ENCODE data around the gene PNPLA7. TPM values are rescaled to one million over a fixed set of nuclear protein-coding genes. Genes with fewer than 3 reads are reported as not detected.
A peak's percentile ranks its signal among the peaks of the same experiment; 100 is the strongest.

PNPLA7 gene
- polyA plus RNA-seq, 1 of the 3 experiments (the other 2 are of a cell fraction): 0.99 TPM

DNA sequence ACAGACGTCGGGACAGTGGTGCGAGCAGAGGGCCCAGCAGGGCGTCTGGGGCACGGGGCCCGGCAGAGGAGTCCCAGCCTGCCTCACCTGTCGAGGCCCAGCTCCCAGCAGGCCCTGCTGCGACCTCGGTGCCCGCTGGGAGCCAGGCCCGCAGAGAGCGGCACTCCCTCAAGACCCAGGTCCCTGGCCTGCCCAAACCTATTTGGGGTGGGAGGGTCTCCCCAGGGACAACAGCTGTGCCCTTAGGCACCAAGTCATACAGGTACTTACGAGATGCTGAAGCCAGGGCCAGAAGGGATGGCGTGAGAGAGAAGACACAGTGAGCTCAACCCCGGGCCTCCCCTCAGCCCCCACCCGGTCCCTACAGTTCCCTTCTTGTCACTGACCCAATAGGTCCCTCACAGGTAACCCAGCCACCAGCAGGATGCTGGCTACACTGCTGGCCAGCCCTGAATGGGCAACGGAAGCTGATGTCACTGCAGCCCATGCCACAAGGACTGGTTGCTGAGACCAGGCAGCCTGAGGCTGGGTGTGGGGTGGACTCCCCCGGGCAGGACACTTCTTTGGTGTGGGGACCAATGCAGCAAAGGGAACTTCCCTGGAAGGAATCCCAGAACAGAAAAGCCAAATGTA, 94.7 kb downstream of the PNPLA7 start:
- CTCF ChIA-PET: interaction anchor here (1.1 to 5.7 kb wide), 4 partner anchors 11 to 154 kb away, joined by 3 to 53 read pairs (median 8); partner anchors contain the start of genes ENTPD8, EXD3, NOXA1 and NRARP
- H3K4me2 ChIP-seq: no peak overlapping the region

DNA sequence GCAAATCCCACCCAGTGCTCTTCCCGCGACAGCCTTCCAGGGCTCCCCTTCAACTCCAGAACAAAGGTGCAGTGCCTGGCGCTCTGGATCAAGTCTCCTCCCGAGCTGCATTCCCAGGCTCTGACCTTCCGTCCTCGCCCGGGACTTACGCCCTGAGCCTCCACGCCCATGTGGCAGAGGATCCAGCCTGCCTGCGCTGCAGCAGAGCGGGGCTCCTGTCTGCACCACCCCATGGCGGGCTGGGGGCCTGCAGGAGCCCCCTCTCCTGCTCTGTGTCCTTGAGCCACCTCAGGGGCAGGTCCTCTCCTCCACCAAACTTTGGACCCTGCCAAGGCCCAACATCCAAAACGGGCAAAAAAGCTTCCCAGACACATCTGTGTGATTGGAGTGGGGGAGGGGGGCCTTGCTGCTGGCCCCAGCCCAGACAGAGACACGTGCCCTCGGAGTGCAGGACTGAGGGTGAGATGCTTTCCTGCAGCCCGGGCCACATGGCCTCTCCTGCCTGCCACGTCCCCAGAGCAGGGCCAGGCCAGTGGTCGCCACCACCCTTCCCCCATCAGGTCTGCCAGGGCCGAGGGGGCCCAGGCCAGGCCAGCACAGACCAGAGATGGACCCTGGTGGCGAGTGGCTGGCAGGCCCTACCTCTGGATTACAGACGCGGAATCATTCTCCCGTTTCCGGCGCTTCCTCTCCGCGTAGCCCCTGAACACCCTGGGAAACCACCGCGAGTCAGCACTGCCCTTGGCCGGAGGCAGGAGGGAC, 95.4 kb downstream of the PNPLA7 start:
- H3K9ac ChIP-seq: no peak overlapping the region
- H3K4me3 ChIP-seq (ENCODE audit: low read depth in 2 of 2, low read length in 1 of 2): no peak overlapping the region
- ChIA-PET CTCF (interaction anchor here (1.1 to 5.7 kb wide), 4 partner anchors 10 to 153 kb away, joined by 3 to 53 read pairs (median 8); partner anchors contain the start of genes ENTPD8, EXD3, NOXA1 and NRARP), POLR2A (no interaction called here)
- DNase-seq: peak; percentile 75
- H3K9me2 ChIP-seq: no peaks in the 10 kb centered on the region
- no peak overlapping the region for H2AFZ ChIP-seq (ENCODE audit: low read depth)
- H3K4me1 ChIP-seq (ENCODE audit: control insufficient read depth in 1 of 2, insufficient read depth in 2 of 2, low read depth in 1 of 2, low read length in 1 of 2): peaks cover 18 to 50% of the 10 kb centered on the region in 2 experiments
- peak overlapping the region in 1 of 2 experiments; percentile 83; a peak in 2 of 4 replicates for H3K27ac ChIP-seq (ENCODE audit: low read depth in 2 of 2, low read length in 1 of 2)
- peaks cover 16% of the 10 kb centered on the region for H4K20me1 ChIP-seq (ENCODE audit: insufficient read depth)
- peaks cover 10% of the 10 kb centered on the region; the same call in 1 of the 2 replicates for H3K79me2 ChIP-seq (ENCODE audit: insufficient read depth)
- 98% methylated on average over 19 of the region's 30 CpGs for WGBS (ENCODE audit: low lambda C conversion rate)
- no peaks in the 10 kb centered on the region for H3F3A ChIP-seq (replicated peaks; ENCODE audit: insufficient read depth)
- H3K27me3 ChIP-seq (ENCODE audit: insufficient read depth): no peaks in the 10 kb centered on the region
- H3K9me3 ChIP-seq: no peaks in the 10 kb centered on the region
- no peak overlapping the region for H3K4me2 ChIP-seq
- H3K36me3 ChIP-seq (replicated peaks in 1 of 2; ENCODE audit: control insufficient read depth in 1 of 2, insufficient read depth in 2 of 2, low read length in 1 of 2): peaks cover under 1 to 34% of the 10 kb centered on the region in 2 experiments
- TF ChIP-seq SIN3A (IDR thresholded peaks at IDR 0.05; ENCODE audit: borderline replicate concordance, low read depth, low read length) (no peak), MEF2A (IDR thresholded peaks at IDR 0.05; ENCODE audit: borderline replicate concordance, low read depth) (no peak), RXRA (IDR thresholded peaks at IDR 0.05; ENCODE audit: borderline replicate concordance, low read depth) (no peak), FOSL2 (IDR thresholded peaks at IDR 0.05; ENCODE audit: borderline replicate concordance, low read depth) (no peak), GABPA (IDR thresholded peaks at IDR 0.05; ENCODE audit: low read depth) (no peak), TCF12 (IDR thresholded peaks at IDR 0.05) (no peak), ELF1 (IDR thresholded peaks at IDR 0.05) (no peak), FOXM1 (IDR thresholded peaks at IDR 0.05; ENCODE audit: low read depth) (no peak), JUND (IDR thresholded peaks at IDR 0.05) (no peak), RAD21 (IDR thresholded peaks at IDR 0.05; ENCODE audit: low read length) (peak; percentile 22; the same call in 1 of the 2 replicates), GATA2 (CRISPR knock-in tag; IDR thresholded peaks at IDR 0.05) (no peak), CHD2 (IDR thresholded peaks at IDR 0.05; ENCODE audit: low read length, partially characterized antibody) (peak; percentile 79)
- TF ChIP-seq, protein P1, sequence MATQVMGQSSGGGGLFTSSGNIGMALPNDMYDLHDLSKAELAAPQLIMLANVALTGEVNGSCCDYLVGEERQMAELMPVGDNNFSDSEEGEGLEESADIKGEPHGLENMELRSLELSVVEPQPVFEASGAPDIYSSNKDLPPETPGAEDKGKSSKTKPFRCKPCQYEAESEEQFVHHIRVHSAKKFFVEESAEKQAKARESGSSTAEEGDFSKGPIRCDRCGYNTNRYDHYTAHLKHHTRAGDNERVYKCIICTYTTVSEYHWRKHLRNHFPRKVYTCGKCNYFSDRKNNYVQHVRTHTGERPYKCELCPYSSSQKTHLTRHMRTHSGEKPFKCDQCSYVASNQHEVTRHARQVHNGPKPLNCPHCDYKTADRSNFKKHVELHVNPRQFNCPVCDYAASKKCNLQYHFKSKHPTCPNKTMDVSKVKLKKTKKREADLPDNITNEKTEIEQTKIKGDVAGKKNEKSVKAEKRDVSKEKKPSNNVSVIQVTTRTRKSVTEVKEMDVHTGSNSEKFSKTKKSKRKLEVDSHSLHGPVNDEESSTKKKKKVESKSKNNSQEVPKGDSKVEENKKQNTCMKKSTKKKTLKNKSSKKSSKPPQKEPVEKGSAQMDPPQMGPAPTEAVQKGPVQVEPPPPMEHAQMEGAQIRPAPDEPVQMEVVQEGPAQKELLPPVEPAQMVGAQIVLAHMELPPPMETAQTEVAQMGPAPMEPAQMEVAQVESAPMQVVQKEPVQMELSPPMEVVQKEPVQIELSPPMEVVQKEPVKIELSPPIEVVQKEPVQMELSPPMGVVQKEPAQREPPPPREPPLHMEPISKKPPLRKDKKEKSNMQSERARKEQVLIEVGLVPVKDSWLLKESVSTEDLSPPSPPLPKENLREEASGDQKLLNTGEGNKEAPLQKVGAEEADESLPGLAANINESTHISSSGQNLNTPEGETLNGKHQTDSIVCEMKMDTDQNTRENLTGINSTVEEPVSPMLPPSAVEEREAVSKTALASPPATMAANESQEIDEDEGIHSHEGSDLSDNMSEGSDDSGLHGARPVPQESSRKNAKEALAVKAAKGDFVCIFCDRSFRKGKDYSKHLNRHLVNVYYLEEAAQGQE (IDR thresholded peaks at IDR 0.05; ENCODE audit: low read depth, low read length): no peak
- TF ChIP-seq, protein P2, sequence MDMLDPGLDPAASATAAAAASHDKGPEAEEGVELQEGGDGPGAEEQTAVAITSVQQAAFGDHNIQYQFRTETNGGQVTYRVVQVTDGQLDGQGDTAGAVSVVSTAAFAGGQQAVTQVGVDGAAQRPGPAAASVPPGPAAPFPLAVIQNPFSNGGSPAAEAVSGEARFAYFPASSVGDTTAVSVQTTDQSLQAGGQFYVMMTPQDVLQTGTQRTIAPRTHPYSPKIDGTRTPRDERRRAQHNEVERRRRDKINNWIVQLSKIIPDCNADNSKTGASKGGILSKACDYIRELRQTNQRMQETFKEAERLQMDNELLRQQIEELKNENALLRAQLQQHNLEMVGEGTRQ (IDR thresholded peaks at IDR 0.05; ENCODE audit: borderline replicate concordance, low read depth, low read length): peak; percentile 16; the same call in 1 of the 2 replicates
- TF ChIP-seq, protein P3, sequence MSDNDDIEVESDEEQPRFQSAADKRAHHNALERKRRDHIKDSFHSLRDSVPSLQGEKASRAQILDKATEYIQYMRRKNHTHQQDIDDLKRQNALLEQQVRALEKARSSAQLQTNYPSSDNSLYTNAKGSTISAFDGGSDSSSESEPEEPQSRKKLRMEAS (IDR thresholded peaks at IDR 0.05; ENCODE audit: low read depth): no peak

More for the DNA sequence above, 94.7 kb downstream of the PNPLA7 start:
- H3K9ac ChIP-seq: no peak overlapping the region
- H2AFZ ChIP-seq (ENCODE audit: low read depth): no peak overlapping the region
- 93% methylated on average over 4 of the region's 18 CpGs for WGBS (ENCODE audit: low lambda C conversion rate)
- peak overlapping the region in 1 of 2 experiments; percentile 83; a peak in 2 of 4 replicates for H3K27ac ChIP-seq (ENCODE audit: low read depth in 2 of 2, low read length in 1 of 2)
- peaks cover 16% of the 10 kb centered on the region for H4K20me1 ChIP-seq (ENCODE audit: insufficient read depth)
- H3K9me3 ChIP-seq: no peaks in the 10 kb centered on the region
- DNase-seq: no peak
- POLR2A ChIA-PET: no interaction called here
- no peaks in the 10 kb centered on the region for H3K27me3 ChIP-seq (ENCODE audit: insufficient read depth)
- H3K4me1 ChIP-seq (ENCODE audit: control insufficient read depth in 1 of 2, insufficient read depth in 2 of 2, low read depth in 1 of 2, low read length in 1 of 2): peaks cover 18 to 51% of the 10 kb centered on the region in 2 experiments
- peaks cover 0 to 34% of the 10 kb centered on the region in 2 experiments for H3K36me3 ChIP-seq (replicated peaks in 1 of 2; ENCODE audit: control insufficient read depth in 1 of 2, insufficient read depth in 2 of 2, low read length in 1 of 2)
- no peaks in the 10 kb centered on the region for H3K9me2 ChIP-seq
- no peaks in the 10 kb centered on the region for H3F3A ChIP-seq (replicated peaks; ENCODE audit: insufficient read depth)
- H3K4me3 ChIP-seq (ENCODE audit: low read depth in 2 of 2, low read length in 1 of 2): no peak overlapping the region
- TF ChIP-seq RAD21 (IDR thresholded peaks at IDR 0.05; ENCODE audit: low read length): no peak
- TF ChIP-seq, protein P4, sequence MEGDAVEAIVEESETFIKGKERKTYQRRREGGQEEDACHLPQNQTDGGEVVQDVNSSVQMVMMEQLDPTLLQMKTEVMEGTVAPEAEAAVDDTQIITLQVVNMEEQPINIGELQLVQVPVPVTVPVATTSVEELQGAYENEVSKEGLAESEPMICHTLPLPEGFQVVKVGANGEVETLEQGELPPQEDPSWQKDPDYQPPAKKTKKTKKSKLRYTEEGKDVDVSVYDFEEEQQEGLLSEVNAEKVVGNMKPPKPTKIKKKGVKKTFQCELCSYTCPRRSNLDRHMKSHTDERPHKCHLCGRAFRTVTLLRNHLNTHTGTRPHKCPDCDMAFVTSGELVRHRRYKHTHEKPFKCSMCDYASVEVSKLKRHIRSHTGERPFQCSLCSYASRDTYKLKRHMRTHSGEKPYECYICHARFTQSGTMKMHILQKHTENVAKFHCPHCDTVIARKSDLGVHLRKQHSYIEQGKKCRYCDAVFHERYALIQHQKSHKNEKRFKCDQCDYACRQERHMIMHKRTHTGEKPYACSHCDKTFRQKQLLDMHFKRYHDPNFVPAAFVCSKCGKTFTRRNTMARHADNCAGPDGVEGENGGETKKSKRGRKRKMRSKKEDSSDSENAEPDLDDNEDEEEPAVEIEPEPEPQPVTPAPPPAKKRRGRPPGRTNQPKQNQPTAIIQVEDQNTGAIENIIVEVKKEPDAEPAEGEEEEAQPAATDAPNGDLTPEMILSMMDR (IDR thresholded peaks at IDR 0.05): no peak
- no peak for TF ChIP-seq EP300 (IDR thresholded peaks at IDR 0.05; ENCODE audit: borderline replicate concordance in 1 of 2, low read depth in 1 of 2, low read length in 1 of 2)
- no peak for TF ChIP-seq GABPA (IDR thresholded peaks at IDR 0.05; ENCODE audit: low read depth)
- no peak for TF ChIP-seq MXI1 (IDR thresholded peaks at IDR 0.05; ENCODE audit: low read depth, low read length)
- TF ChIP-seq FOXM1 (IDR thresholded peaks at IDR 0.05; ENCODE audit: low read depth): no peak
- TF ChIP-seq SMC3 (IDR thresholded peaks at IDR 0.05; ENCODE audit: low read depth, low read length): no peak
- peaks cover 10% of the 10 kb centered on the region; the same call in 1 of the 2 replicates for H3K79me2 ChIP-seq (ENCODE audit: insufficient read depth)

Measured in SK-N-SH (cell line).